GM18508 (cell line): ENCODE data around the gene NARF.
"Not testable (repeated sequence)": the region's sequence is repeated elsewhere in the genome, so short reads cannot be mapped to it uniquely, and the experiment has no call there.

Experiments
- ATAC-seq: cut with Tn5 transposase; IDR thresholded peaks from one replicate; pipeline ENCODE4 v1.9.1; 2021; ENCODE audit warnings: moderate number of reproducible peaks; ENCODE audit not compliant: insufficient read depth, unreplicated experiment

NARF gene

GRCh38 chr17:82458179-82458884, at the start of gene NARF:
Gene NARF, plus strand, starts transcription at chr17:82458741. Its CDS starts 63 bp downstream, at chr17:82458804.
- peak; percentile 74 for ATAC-seq

- ATAC-seq = no peak
These were observed 49.6 kb upstream of the NARF start for GRCh38 chr17:82408938-82409318.

- no peak for ATAC-seq
These were observed 48.4 kb upstream of the NARF start for GRCh38 chr17:82410014-82410716.

- no peak for ATAC-seq
These were observed 47.0 kb upstream of the NARF start for GRCh38 chr17:82411396-82412053.

- not testable (repeated sequence) for ATAC-seq
These were observed 46.5 kb upstream of the NARF start for GRCh38 chr17:82412081-82412480.

- no peak for ATAC-seq
These were observed 45.7 kb upstream of the NARF start for GRCh38 chr17:82412535-82413520.

- no peak for ATAC-seq
These were observed 43.8 kb upstream of the NARF start for GRCh38 chr17:82414548-82415281.

GRCh38 chr17:82415336-82415735, 43.2 kb upstream of the NARF start:
- no peak for ATAC-seq

GRCh38 chr17:82415786-82416185, 42.8 kb upstream of the NARF start:
- ATAC-seq = no peak

- no peak for ATAC-seq
These were observed 42.3 kb upstream of the NARF start for GRCh38 chr17:82416264-82416663.

- ATAC-seq = no peak
These were observed 41.8 kb upstream of the NARF start for GRCh38 chr17:82416771-82417170.

- ATAC-seq = no peak
These were observed 40.2 kb upstream of the NARF start, which contains the start of the genes HEXD and OGFOD3 for GRCh38 chr17:82418001-82418986. Gene HEXD, plus strand, starts transcription at chr17:82418347. Its CDS starts 1,453 bp downstream, at chr17:82419800. Gene OGFOD3, minus strand, starts transcription at chr17:82418586. Its CDS starts 101 bp downstream, at chr17:82418485.

- ATAC-seq = no peak
These were observed 39.0 kb upstream of the NARF start for GRCh38 chr17:82419540-82419939.

GRCh38 chr17:82424001-82424862, 34.3 kb upstream of the NARF start:
- no peak for ATAC-seq

GRCh38 chr17:82424863-82425159, 33.7 kb upstream of the NARF start:
- no peak for ATAC-seq

GRCh38 chr17:82428546-82428945, 30.0 kb upstream of the NARF start:
- ATAC-seq = no peak

GRCh38 chr17:82429824-82430223, 28.7 kb upstream of the NARF start:
- no peak for ATAC-seq
